HepG2 (cell line): ENCODE measurements around the gene ARHGAP35. TPM values are rescaled to one million over a fixed set of nuclear protein-coding genes. Genes with fewer than 3 reads are reported as not detected.
A peak's percentile ranks its signal among the peaks of the same experiment; 100 is the strongest.

Source experiments
- BRF2 ChIP-seq: sonication (generic); formaldehyde crosslinking; IDR thresholded peaks from 2 replicates; pipeline ENCODE4 v1.8.1; 2022; ENCODE audit warnings: mild to moderate bottlenecking, missing genetic modification reagents
- ERF ChIP-seq: IDR thresholded peaks from 2 replicates; pipeline ENCODE4 v1.6.1; 2018; ENCODE audit warnings: missing biosample characterization, missing genetic modification reagents
- FOXJ3 ChIP-seq: sonication (generic); formaldehyde crosslinking; IDR thresholded peaks from 2 replicates; pipeline ENCODE4 v1.4.0; 2020; ENCODE audit warnings: missing genetic modification reagents, mild to moderate bottlenecking, borderline replicate concordance
- GTF3A ChIP-seq: sonication (generic); formaldehyde crosslinking; conservative IDR thresholded peaks from 2 replicates; pipeline ENCODE4 v1.4.0; 2020; ENCODE audit warnings: mild to moderate bottlenecking, missing genetic modification reagents
- HNF4G ChIP-seq, 2 experiments: sonication (generic) in 1 of 2; formaldehyde crosslinking in 1 of 2; IDR thresholded peaks; 2 replicates each; pipeline versions ENCODE4 v1.4.0 to v1.6.1; 2011 to 2020; ENCODE audit warnings: borderline replicate concordance in 2 of 2, low read depth in 2 of 2, mild to moderate bottlenecking in 2 of 2, low read length in 1 of 2, missing genetic modification reagents in 1 of 2, moderate library complexity in 1 of 2
- KLF15 ChIP-seq: sonication (generic); formaldehyde crosslinking; IDR thresholded peaks from 2 replicates; pipeline ENCODE4 v1.8.1; 2023; ENCODE audit warnings: borderline replicate concordance, mild to moderate bottlenecking, inconsistent platforms, missing genetic modification reagents, mixed read lengths
- PITX1 ChIP-seq: sonication (generic); formaldehyde crosslinking; IDR thresholded peaks from 2 replicates; pipeline ENCODE4 v1.5.1; 2020; ENCODE audit warnings: mild to moderate bottlenecking, missing genetic modification reagents
- RORA ChIP-seq: sonication (generic); formaldehyde crosslinking; IDR thresholded peaks from 2 replicates; pipeline ENCODE4 v1.5.0; 2020; ENCODE audit warnings: mild to moderate bottlenecking, missing genetic modification reagents, moderate library complexity
- SUZ12 ChIP-seq: fragments of 150-350 bp; IDR thresholded peaks from 2 replicates; pipeline ENCODE4 v1.6.1; 2014; ENCODE audit warnings: low read depth, low read length
- TOE1 ChIP-seq: sonication (generic); formaldehyde crosslinking; IDR thresholded peaks from 2 replicates; pipeline ENCODE4 v1.4.0; 2020; ENCODE audit warnings: mild to moderate bottlenecking, missing genetic modification reagents
- XBP1 ChIP-seq: sonication (generic); formaldehyde crosslinking; IDR thresholded peaks from 2 replicates; pipeline ENCODE4 v1.5.0; 2020; ENCODE audit warnings: missing genetic modification reagents
- ZNF234 ChIP-seq: sonication (generic); formaldehyde crosslinking; conservative IDR thresholded peaks from 2 replicates; pipeline ENCODE4 v1.5.1; 2020; ENCODE audit warnings: mild to moderate bottlenecking, missing genetic modification reagents
- ZNF317 ChIP-seq: sonication (generic); formaldehyde crosslinking; IDR thresholded peaks from 2 replicates; pipeline ENCODE4 v1.5.0; 2020; ENCODE audit warnings: mild to moderate bottlenecking, missing genetic modification reagents
- ZNF781 ChIP-seq: sonication (generic); formaldehyde crosslinking; IDR thresholded peaks from 2 replicates; pipeline ENCODE4 v1.5.1; 2020; ENCODE audit warnings: borderline replicate concordance, mild to moderate bottlenecking, missing genetic modification reagents; ENCODE audit errors: not compliant biosample characterization
- ZNF83 ChIP-seq: sonication (generic); formaldehyde crosslinking; IDR thresholded peaks from 2 replicates; pipeline ENCODE4 v1.4.0; 2020; ENCODE audit warnings: missing genetic modification reagents, mild to moderate bottlenecking, borderline replicate concordance
- polyA plus RNA-seq, 8 experiments: library from polyadenylated mRNA; depleted of rRNA in 3 of 8; stranded (reverse) in 7 of 8; unstranded in 1 of 8; fragments of >200 nt; fragmentation: Illumina TruSeq in 4 of 8; extraction: Trizol in 4 of 8; gene quantifications; 2 replicates each; pipeline versions ENCODE4 v1.2.1 to v1.2.3, GENCODE V29; 2011 to 2016; ENCODE audit warnings: low read depth in 4 of 8, missing spikeins in 1 of 8, mixed read lengths in 1 of 8; ENCODE audit not compliant: insufficient read depth in 1 of 8
- total RNA-seq, 5 experiments: library from RNA; depleted of rRNA; stranded (reverse); fragments of >200 nt; fragmentation: Illumina TruSeq; extraction: Trizol; gene quantifications; 2 replicates each; pipeline ENCODE4 v1.2.3, GENCODE V29; 2016; ENCODE audit warnings: low read depth in 1 of 5
- TF ChIP-seq, protein P1 (sequence below): sonication (generic); formaldehyde crosslinking; conservative IDR thresholded peaks from 2 replicates; pipeline ENCODE4 v1.5.0; 2020; ENCODE audit warnings: missing genetic modification reagents
- TF ChIP-seq, protein P2 (sequence below): sonication (generic); formaldehyde crosslinking; IDR thresholded peaks from 2 replicates; pipeline ENCODE4 v1.5.1; 2020; ENCODE audit warnings: mild to moderate bottlenecking, missing genetic modification reagents, borderline replicate concordance
- TF ChIP-seq, protein P3 (sequence below): sonication (generic); formaldehyde crosslinking; conservative IDR thresholded peaks from 2 replicates; pipeline ENCODE4 v1.8.0; 2022; ENCODE audit warnings: low read depth, missing genetic modification reagents
- TF ChIP-seq, protein P4 (sequence below): sonication (generic); formaldehyde crosslinking; IDR thresholded peaks from 2 replicates; pipeline ENCODE4 v1.4.0; 2020; ENCODE audit warnings: low read depth, mild to moderate bottlenecking, missing genetic modification reagents

ARHGAP35 gene
- total and polyA plus RNA-seq, 2 of the 13 experiments (the other 11 are each of a cell fraction or from before 2014, with no cell fraction given) = 30.1 to 30.2 TPM

DNA sequence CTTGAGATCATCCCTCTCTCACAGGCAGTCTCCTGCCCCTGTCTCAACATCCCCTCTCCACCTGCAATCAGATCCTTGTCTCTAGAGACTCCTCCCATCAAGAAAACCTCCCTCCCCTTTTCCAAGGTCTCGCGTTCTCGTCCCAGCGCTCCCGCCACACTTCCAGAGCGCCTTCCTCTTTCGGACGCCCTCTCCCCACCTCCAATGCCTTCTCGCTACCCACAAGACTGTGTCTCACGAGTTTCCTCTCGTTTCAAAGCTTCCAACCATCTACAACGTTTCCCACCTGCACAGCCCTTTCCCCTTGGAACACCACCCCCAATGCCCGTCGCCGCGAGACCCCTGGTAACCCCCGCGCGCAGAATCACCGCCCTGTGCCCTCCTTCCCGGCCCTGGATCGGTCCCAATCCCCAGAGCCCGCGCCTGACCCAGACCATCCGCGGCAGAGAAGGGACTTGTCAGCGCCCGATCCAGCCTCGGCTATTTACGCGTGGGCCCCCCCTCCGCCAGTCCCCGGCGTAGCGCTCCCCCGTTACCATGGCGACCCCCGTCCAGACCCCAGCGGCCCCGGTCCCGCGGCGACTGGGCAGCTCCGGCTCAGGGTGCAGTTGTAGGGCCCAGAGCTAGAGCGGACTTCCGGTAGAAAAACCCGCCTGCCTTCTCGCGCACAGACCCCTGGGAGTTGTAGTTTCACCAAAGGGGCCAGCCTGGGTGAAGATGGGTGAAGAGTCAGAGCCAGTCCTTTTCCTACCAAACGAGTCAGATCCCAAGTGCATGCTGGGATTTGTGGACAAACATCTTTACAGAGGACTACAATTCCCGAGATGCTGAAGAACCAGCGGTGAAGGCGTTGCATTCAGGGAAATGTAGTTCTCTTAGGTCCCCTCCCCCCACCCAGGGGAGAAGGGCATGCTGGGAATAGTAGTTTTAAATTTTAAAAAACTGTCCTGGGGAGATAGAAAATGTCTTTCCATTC is 10.3 kb upstream of the ARHGAP35 start, which contains the start of gene AP2S1 (continued):
- TF ChIP-seq, protein P1, sequence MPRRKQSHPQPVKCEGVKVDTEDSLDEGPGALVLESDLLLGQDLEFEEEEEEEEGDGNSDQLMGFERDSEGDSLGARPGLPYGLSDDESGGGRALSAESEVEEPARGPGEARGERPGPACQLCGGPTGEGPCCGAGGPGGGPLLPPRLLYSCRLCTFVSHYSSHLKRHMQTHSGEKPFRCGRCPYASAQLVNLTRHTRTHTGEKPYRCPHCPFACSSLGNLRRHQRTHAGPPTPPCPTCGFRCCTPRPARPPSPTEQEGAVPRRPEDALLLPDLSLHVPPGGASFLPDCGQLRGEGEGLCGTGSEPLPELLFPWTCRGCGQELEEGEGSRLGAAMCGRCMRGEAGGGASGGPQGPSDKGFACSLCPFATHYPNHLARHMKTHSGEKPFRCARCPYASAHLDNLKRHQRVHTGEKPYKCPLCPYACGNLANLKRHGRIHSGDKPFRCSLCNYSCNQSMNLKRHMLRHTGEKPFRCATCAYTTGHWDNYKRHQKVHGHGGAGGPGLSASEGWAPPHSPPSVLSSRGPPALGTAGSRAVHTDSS = peak; percentile 42; the same call in 1 of the 2 replicates
- TF ChIP-seq ZNF317 (CRISPR knock-in tag) (peak; percentile 64; the same call in 1 of the 2 replicates), GTF3A (CRISPR knock-in tag) (no peak), ZNF83 (CRISPR knock-in tag) (no peak), FOXJ3 (CRISPR knock-in tag) (peak; percentile 52; the same call in 1 of the 2 replicates), BRF2 (no peak), TOE1 (CRISPR knock-in tag) (no peak), XBP1 (no peak), HNF4G (IDR thresholded peaks at IDR 0.05; ENCODE audit: borderline replicate concordance, low read depth, low read length) (no peak), HNF4G (CRISPR knock-in tag; IDR thresholded peaks at IDR 0.05; ENCODE audit: borderline replicate concordance, low read depth) (no peak), RORA (CRISPR knock-in tag) (no peak), KLF15 (no peak), SUZ12 (peak; percentile 98), ZNF781 (CRISPR knock-in tag) (peak; percentile 84), PITX1 (CRISPR knock-in tag) (0 out of 2 replicates have a peak, but pooled peaks have one; percentile 58), ERF (CRISPR knock-in tag) (no peak), ZNF234 (no peak)
- TF ChIP-seq, protein P2, sequence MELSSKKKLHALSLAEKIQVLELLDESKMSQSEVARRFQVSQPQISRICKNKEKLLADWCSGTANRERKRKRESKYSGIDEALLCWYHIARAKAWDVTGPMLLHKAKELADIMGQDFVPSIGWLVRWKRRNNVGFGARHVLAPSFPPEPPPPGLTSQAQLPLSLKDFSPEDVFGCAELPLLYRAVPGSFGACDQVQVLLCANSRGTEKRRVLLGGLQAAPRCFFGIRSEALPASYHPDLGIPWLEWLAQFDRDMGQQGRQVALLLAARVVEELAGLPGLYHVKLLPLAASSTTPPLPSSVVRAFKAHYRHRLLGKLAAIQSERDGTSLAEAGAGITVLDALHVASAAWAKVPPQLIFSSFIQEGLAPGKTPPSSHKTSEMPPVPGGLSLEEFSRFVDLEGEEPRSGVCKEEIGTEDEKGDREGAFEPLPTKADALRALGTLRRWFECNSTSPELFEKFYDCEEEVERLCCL = no peak
- TF ChIP-seq, protein P3, sequence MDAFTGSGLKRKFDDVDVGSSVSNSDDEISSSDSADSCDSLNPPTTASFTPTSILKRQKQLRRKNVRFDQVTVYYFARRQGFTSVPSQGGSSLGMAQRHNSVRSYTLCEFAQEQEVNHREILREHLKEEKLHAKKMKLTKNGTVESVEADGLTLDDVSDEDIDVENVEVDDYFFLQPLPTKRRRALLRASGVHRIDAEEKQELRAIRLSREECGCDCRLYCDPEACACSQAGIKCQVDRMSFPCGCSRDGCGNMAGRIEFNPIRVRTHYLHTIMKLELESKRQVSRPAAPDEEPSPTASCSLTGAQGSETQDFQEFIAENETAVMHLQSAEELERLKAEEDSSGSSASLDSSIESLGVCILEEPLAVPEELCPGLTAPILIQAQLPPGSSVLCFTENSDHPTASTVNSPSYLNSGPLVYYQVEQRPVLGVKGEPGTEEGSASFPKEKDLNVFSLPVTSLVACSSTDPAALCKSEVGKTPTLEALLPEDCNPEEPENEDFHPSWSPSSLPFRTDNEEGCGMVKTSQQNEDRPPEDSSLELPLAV = no peak
- TF ChIP-seq, protein P4, sequence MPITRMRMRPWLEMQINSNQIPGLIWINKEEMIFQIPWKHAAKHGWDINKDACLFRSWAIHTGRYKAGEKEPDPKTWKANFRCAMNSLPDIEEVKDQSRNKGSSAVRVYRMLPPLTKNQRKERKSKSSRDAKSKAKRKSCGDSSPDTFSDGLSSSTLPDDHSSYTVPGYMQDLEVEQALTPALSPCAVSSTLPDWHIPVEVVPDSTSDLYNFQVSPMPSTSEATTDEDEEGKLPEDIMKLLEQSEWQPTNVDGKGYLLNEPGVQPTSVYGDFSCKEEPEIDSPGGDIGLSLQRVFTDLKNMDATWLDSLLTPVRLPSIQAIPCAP (CRISPR knock-in tag) = no peak
